ENCODE data around the gene DDAH2.

Gene DDAH2

GRCh38 chr6:31723245-31723979, 5.7 kb downstream of the DDAH2 start, which contains the start of gene MPIG6B:
Gene MPIG6B (plus strand): TSS chr6:31723373. CDS start chr6:31723384, 11 bp downstream.
- Histone ChIP-seq H3K4me1 (peaks cover 6% of the 10 kb centered on the region), H3K9me3 (ENCODE audit: control insufficient read depth, low read length) (no peaks in the 10 kb centered on the region), H3K4me2 (ENCODE audit: low read length) (no peak within 1 kb of the TSS), H3K79me2 (no peaks in the 10 kb centered on the region), H3K4me3 (ENCODE audit: low read depth, low read length) (no peak within 1 kb of the TSS), H3K27me3 (ENCODE audit: control insufficient read depth, insufficient read depth, low read length) (no peaks in the 10 kb centered on the region), H2AFZ (no peak within 1 kb of the TSS), H3K36me3 (ENCODE audit: control insufficient read depth, insufficient read depth, low read length) (no peaks in the 10 kb centered on the region), H3K27ac (no peak within 1 kb of the TSS), H3K9ac (no peak within 1 kb of the TSS)
- no peak for TF ChIP-seq CTCF (IDR thresholded peaks at IDR 0.05)

DNA sequence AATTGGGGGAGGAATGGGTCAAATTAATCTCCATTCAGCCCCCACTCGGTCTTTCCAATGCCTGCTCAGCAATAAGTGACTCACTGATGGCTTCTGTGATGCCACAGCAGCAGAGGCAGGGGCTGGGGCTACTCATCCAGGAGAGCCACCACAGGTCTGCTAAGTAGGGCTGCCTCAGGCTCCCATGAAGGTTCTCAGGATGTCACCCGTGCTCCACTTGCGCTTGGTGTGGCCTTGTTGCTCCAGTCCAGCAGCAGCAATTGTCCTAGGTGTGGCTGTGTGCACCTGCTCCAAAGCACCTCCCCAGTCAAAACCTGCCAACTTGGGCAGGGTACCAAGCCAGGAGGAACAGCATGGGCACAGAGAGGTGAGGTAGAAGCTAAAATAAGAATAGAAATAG, 6.9 kb downstream of the DDAH2 start:
- H2AFZ ChIP-seq, result no peak overlapping the region
- no peaks in the 10 kb centered on the region for H3K9me3 ChIP-seq (ENCODE audit: control insufficient read depth, low read length)
- no peak for TF ChIP-seq CTCF (IDR thresholded peaks at IDR 0.05)
- no peak overlapping the region for H3K27ac ChIP-seq
- no peaks in the 10 kb centered on the region for H3K79me2 ChIP-seq
- no peak overlapping the region for H3K4me3 ChIP-seq (ENCODE audit: low read depth, low read length)
- no peak overlapping the region for H3K9ac ChIP-seq
- H3K27me3 ChIP-seq (ENCODE audit: control insufficient read depth, insufficient read depth, low read length), result no peaks in the 10 kb centered on the region
- no peaks in the 10 kb centered on the region for H3K36me3 ChIP-seq (ENCODE audit: control insufficient read depth, insufficient read depth, low read length)
- H3K4me1 ChIP-seq, result peaks cover 14% of the 10 kb centered on the region
- H3K4me2 ChIP-seq (ENCODE audit: low read length), result no peak overlapping the region

DNA sequence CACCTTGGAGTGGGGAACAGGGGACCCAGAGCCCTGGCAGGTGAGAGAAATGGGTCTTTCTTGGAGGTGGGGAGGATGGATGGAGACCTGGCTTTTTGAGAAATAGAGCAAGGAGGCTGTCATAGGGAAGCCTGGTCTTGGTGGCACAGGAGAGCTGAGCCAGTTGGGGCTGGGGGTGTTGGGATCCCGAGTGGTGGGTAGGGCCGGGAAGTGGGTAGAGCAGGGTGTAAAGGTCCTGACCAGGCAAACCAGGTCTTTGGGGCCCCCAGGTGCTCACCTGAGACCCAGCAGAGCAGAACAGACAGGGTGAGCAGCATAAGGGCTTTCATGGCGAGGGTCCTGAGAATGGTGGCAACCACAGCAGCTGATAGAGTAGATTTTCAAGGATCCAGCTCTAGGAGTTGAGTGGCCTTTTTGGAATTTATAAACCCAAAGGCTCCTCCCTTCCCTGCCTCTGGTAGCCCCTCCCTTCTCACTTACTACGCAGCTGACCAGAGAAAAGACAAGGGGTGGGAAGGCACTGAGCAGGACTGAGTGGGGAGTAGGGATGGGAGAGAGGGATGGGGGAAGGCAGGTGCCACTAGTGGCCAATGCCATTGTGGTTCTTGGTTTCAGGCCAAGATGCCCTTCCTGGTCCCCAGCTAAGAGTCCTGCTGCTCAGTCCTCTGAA, 7.6 kb downstream of the DDAH2 start, which contains the start of gene LY6G6C:
Gene LY6G6C (minus strand): TSS at position 396 of the 670 bp plus-strand sequence. CDS start 67 bp downstream, at position 329.
- Histone ChIP-seq H3K9ac (no peak within 1 kb of the TSS), H2AFZ (no peak within 1 kb of the TSS), H3K4me3 (ENCODE audit: low read depth, low read length) (no peak within 1 kb of the TSS), H3K4me2 (ENCODE audit: low read length) (no peak within 1 kb of the TSS), H3K36me3 (ENCODE audit: control insufficient read depth, insufficient read depth, low read length) (no peaks in the 10 kb centered on the region), H3K79me2 (no peaks in the 10 kb centered on the region), H3K4me1 (peaks cover 14% of the 10 kb centered on the region), H3K9me3 (ENCODE audit: control insufficient read depth, low read length) (no peaks in the 10 kb centered on the region), H3K27me3 (ENCODE audit: control insufficient read depth, insufficient read depth, low read length) (no peaks in the 10 kb centered on the region), H3K27ac (no peak within 1 kb of the TSS)
- TF ChIP-seq CTCF (IDR thresholded peaks at IDR 0.05), result no peak

DNA sequence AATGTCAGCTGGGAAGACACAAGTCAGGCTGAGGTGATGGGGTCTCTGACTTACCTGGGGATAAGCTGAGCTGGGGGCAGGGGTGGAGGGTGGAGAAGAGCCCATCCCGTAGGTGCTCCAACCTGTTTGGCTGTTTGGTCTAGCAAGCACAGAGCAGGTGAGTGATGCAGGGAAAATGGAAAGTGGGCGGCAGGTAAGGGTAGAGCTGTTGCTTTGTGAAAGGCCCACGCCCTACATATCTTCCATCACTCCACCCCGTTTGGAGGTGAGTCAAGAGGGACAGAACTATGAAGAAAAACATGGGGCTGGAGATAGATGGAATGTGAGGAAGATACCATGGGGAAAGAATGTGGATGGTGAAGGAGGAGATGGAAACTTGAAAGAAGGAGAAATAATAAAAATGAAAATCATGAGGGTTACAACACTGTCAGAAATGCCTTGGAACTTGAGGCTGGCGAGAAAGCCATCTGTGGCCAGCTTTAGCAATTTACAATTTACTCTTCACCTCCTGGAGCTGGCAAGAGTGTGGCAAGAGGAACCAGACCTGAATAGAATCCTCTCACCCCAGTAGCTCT, 8.8 kb downstream of the DDAH2 start:
- Histone ChIP-seq H3K4me1 (peaks cover 14% of the 10 kb centered on the region), H3K9me3 (ENCODE audit: control insufficient read depth, low read length) (no peaks in the 10 kb centered on the region), H3K27me3 (ENCODE audit: control insufficient read depth, insufficient read depth, low read length) (no peaks in the 10 kb centered on the region), H3K4me2 (ENCODE audit: low read length) (no peak overlapping the region), H2AFZ (no peak overlapping the region), H3K4me3 (ENCODE audit: low read depth, low read length) (no peak overlapping the region), H3K27ac (no peak overlapping the region), H3K79me2 (no peaks in the 10 kb centered on the region), H3K36me3 (ENCODE audit: control insufficient read depth, insufficient read depth, low read length) (no peaks in the 10 kb centered on the region), H3K9ac (no peak overlapping the region)
- no peak for TF ChIP-seq CTCF (IDR thresholded peaks at IDR 0.05)
